ENCODE data around the gene PTGIS. TPM values are rescaled to one million over a fixed set of nuclear protein-coding genes. Genes with fewer than 3 reads are reported as not detected.

The PTGIS gene
- total RNA-seq, 2 donors from 2014 or later = 12.9 to 34.6 TPM

DNA sequence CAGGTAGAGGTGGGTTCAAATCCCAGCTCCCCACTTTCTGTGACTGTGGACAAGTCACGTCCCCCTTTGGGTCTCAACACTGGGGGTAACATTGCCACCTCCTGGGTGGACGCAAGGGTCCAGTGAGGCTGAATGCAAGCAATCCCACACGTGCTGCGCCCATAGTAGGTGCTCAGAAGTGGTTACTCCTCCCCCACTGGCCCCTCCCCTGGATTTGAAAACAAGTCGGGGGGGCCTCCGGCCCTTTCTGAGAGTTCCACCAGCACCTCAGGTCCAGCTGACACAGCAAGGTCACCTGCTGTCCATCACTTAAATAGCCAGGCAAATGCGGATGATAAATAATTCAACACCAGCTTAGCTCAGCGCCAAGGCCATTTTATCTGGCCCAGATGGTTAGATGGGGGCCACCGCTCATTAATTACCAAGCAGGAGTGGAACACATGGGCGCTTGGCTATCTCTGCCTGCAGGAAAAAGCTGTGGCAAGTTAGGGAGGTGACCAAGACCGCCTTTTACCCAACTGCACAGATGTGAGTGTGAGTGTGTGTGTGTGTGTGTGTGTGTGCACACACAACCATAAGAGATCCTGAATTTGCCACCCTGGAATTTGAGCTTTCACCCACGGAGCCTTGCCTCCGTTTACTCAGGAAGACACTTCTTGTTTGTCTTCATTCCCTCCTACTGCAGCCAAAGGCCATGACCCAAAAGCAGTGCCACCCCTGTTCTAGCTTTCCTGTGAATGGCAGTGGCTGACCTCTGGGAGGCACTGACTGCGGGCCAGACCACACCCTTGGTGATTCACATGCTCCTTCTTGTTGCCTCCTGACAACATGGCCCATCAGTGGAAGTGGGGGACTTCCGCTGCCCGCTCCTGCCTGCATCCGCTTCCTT is 50.8 kb downstream of the PTGIS start:
- intact Hi-C loops (cut with DNase I) = no loop called here
- H3K4me3 ChIP-seq = no peak overlapping the region
- H3K27ac ChIP-seq = no peak overlapping the region
- no peaks in the 10 kb centered on the region for H3K36me3 ChIP-seq
- no peaks in the 10 kb centered on the region for H3K27me3 ChIP-seq (replicated peaks; ENCODE audit: insufficient read depth)
- 85% methylated on average over 17 of the region's 17 CpGs for WGBS
- no peaks in the 10 kb centered on the region for H3K4me1 ChIP-seq (replicated peaks)
- TF ChIP-seq, protein P1, sequence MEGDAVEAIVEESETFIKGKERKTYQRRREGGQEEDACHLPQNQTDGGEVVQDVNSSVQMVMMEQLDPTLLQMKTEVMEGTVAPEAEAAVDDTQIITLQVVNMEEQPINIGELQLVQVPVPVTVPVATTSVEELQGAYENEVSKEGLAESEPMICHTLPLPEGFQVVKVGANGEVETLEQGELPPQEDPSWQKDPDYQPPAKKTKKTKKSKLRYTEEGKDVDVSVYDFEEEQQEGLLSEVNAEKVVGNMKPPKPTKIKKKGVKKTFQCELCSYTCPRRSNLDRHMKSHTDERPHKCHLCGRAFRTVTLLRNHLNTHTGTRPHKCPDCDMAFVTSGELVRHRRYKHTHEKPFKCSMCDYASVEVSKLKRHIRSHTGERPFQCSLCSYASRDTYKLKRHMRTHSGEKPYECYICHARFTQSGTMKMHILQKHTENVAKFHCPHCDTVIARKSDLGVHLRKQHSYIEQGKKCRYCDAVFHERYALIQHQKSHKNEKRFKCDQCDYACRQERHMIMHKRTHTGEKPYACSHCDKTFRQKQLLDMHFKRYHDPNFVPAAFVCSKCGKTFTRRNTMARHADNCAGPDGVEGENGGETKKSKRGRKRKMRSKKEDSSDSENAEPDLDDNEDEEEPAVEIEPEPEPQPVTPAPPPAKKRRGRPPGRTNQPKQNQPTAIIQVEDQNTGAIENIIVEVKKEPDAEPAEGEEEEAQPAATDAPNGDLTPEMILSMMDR (IDR thresholded peaks at IDR 0.05) = no peak
- no peak for TF ChIP-seq POLR2A (IDR thresholded peaks at IDR 0.05)
- no peak for TF ChIP-seq POLR2AphosphoS5 (IDR thresholded peaks at IDR 0.05)
- no peaks in the 10 kb centered on the region for H3K9me3 ChIP-seq
- no peak for DNase-seq (ENCODE audit: low spot score)

DNA sequence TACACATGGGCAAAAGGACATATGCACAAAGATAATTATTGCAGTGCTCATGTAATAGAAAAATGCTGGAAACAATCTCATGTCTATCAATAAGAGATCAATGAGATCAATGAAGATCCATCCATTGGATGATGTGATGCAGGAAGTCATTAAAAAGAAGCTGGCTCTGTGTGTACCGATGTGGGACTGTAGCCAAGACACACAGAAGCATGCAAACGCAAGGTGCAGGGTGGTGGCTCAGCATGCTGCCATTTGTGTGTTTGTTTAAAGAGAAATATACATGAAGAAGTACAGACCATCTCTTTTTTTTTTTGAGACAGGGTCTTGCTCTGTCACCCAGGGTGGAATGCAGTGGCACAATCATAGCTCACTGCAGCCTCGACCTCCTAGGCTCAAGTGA is 52.4 kb downstream of the PTGIS start:
- Histone ChIP-seq H3K27me3 (replicated peaks; ENCODE audit: insufficient read depth) (no peaks in the 10 kb centered on the region), H3K4me3 (no peak overlapping the region), H3K9me3 (no peaks in the 10 kb centered on the region), H3K36me3 (no peaks in the 10 kb centered on the region), H3K4me1 (replicated peaks) (no peaks in the 10 kb centered on the region), H3K27ac (no peak overlapping the region)
- intact Hi-C loops (cut with DNase I) = no loop called here
- peak; percentile 65 for DNase-seq (ENCODE audit: low spot score)
- 29% methylated on average over 3 of the region's 3 CpGs for WGBS
- TF ChIP-seq POLR2AphosphoS5 (IDR thresholded peaks at IDR 0.05) (peak; percentile 52), POLR2A (IDR thresholded peaks at IDR 0.05) (no peak)
- TF ChIP-seq, protein P1 (IDR thresholded peaks at IDR 0.05) = no peak

DNA sequence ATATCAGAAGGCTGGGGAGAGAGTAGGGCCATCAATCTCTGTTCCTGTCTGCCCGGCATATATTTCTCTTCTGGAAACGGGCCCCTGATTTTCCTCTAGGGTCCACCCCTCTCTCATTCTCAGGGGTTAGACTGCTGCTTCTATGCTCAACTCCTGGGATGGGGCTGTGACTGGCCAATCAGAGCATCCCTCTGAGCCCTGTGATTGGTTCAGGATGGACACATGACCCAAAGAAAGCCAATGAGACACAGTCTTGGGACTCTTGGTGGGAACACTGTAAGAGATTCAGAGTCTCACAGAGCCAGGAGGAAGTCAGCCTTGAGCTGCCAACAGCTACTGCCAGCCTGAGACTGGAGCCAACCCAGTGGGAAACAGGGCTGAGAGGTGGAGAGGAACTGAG is 54.4 kb downstream of the PTGIS start:
- intact Hi-C loops (cut with DNase I) = no loop called here
- no peak for DNase-seq (ENCODE audit: low spot score)
- WGBS = 95% methylated on average over 2 of the region's 2 CpGs
- H3K9me3 ChIP-seq = no peaks in the 10 kb centered on the region
- TF ChIP-seq POLR2AphosphoS5 (IDR thresholded peaks at IDR 0.05) (no peak), POLR2A (IDR thresholded peaks at IDR 0.05) (no peak)
- TF ChIP-seq, protein P1 (IDR thresholded peaks at IDR 0.05) = no peak
- no peak overlapping the region for H3K27ac ChIP-seq
- no peaks in the 10 kb centered on the region for H3K4me1 ChIP-seq (replicated peaks)
- no peaks in the 10 kb centered on the region for H3K27me3 ChIP-seq (replicated peaks; ENCODE audit: insufficient read depth)
- H3K4me3 ChIP-seq = no peak overlapping the region
- no peaks in the 10 kb centered on the region for H3K36me3 ChIP-seq

DNA sequence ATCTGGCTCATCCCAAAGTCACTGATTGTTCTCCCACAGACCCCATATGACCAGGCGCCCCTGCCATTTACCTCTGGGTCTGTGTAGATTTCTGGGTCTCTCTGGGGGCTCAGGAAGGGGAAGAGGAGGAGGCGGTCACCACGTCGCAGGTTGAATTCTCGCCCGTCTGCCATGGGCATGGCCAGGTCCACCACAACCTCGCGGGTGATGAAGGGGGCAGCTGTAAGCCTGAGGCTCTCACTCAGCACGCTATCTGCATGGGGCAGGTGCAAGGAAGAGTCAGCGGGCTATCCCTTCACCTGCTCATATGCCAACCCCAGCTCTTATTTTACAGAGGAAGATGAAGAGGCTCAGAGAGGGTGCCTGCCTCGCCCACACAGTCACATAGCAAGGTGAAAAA is 54.9 kb downstream of the PTGIS start:
- Histone ChIP-seq H3K4me3 (no peak overlapping the region), H3K4me1 (replicated peaks) (peaks cover 4% of the 10 kb centered on the region), H3K9me3 (no peaks in the 10 kb centered on the region), H3K27ac (no peak overlapping the region), H3K36me3 (no peaks in the 10 kb centered on the region), H3K27me3 (replicated peaks; ENCODE audit: insufficient read depth) (no peaks in the 10 kb centered on the region)
- DNase-seq (ENCODE audit: low spot score) = no peak
- intact Hi-C loops (cut with DNase I) = no loop called here
- TF ChIP-seq, protein P1 (IDR thresholded peaks at IDR 0.05) = no peak
- TF ChIP-seq POLR2AphosphoS5 (IDR thresholded peaks at IDR 0.05) = no peak
- no peak for TF ChIP-seq POLR2A (IDR thresholded peaks at IDR 0.05)
- WGBS = 95% methylated on average over 11 of the region's 11 CpGs

Data from prostate gland (tissue), 2 donors.